DOHH2 (cell line): ENCODE measurements around the gene MRPS12.

Source experiments
- EZH2phosphoT487 ChIP-seq: fragments of 200-600 bp; sonication (generic); IDR thresholded peaks from 2 replicates; pipeline ENCODE4 v1.6.1; 2017; ENCODE audit warnings: borderline replicate concordance, mild to moderate bottlenecking, antibody characterized with exemption, low read length, moderate library complexity, mixed read lengths
- TF ChIP-seq, protein P1 (sequence below): fragments of 200-600 bp; sonication (generic); IDR thresholded peaks from one replicate; pipeline ENCODE4 v1.5.1; 2014; ENCODE audit warnings: antibody characterized with exemption, mild to moderate bottlenecking, low read depth, low read length; ENCODE audit not compliant: poor library complexity, severe bottlenecking

GRCh38 chr19:38894968-38895367 is 35.8 kb upstream of the MRPS12 start:
- TF ChIP-seq, protein P1, sequence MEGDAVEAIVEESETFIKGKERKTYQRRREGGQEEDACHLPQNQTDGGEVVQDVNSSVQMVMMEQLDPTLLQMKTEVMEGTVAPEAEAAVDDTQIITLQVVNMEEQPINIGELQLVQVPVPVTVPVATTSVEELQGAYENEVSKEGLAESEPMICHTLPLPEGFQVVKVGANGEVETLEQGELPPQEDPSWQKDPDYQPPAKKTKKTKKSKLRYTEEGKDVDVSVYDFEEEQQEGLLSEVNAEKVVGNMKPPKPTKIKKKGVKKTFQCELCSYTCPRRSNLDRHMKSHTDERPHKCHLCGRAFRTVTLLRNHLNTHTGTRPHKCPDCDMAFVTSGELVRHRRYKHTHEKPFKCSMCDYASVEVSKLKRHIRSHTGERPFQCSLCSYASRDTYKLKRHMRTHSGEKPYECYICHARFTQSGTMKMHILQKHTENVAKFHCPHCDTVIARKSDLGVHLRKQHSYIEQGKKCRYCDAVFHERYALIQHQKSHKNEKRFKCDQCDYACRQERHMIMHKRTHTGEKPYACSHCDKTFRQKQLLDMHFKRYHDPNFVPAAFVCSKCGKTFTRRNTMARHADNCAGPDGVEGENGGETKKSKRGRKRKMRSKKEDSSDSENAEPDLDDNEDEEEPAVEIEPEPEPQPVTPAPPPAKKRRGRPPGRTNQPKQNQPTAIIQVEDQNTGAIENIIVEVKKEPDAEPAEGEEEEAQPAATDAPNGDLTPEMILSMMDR: no peak
- no peak for TF ChIP-seq EZH2phosphoT487
